ENCODE measurements around the gene GNA12.

GRCh38 chr7:2684501-2684900, 159.6 kb downstream of the GNA12 start:
- TF ChIP-seq CTCF (IDR thresholded peaks at IDR 0.05; ENCODE audit: borderline replicate concordance, extremely low read depth, low read length, poor library complexity, severe bottlenecking) (no peak), EZH2 (IDR thresholded peaks at IDR 0.05; ENCODE audit: borderline replicate concordance, low read depth, low read length, severe bottlenecking) (no peak)

Measured in DND-41 (cell line).